Glutamatergic neuron (in vitro differentiated cells): ENCODE results near the gene CSNK1G2. TPM values are rescaled to one million over a fixed set of nuclear protein-coding genes. Genes with fewer than 3 reads are reported as not detected.

Experiments used
- DNase-seq: peaks from one replicate; pipeline ENCODE4 v3.0.0; 2022
- H3K27ac Mint-ChIP-seq: one replicate; pipeline ENCODE4 v1.8.0; 2020; ENCODE audit warnings: mild to moderate bottlenecking, mixed read lengths, inconsistent platforms; ENCODE audit not compliant: unreplicated experiment
- H3K27me3 Mint-ChIP-seq: one replicate; pipeline ENCODE4 v1.8.0; 2020; ENCODE audit warnings: mild to moderate bottlenecking, moderate library complexity, mixed read lengths, inconsistent platforms; ENCODE audit not compliant: unreplicated experiment
- H3K36me3 Mint-ChIP-seq: one replicate; pipeline ENCODE4 v1.8.0; 2020; ENCODE audit warnings: mild to moderate bottlenecking, mixed read lengths, inconsistent platforms; ENCODE audit not compliant: unreplicated experiment
- H3K4me1 Mint-ChIP-seq: one replicate; pipeline ENCODE4 v1.8.0; 2020; ENCODE audit warnings: mild to moderate bottlenecking, low read depth, mixed read lengths, inconsistent platforms; ENCODE audit not compliant: unreplicated experiment
- H3K4me3 Mint-ChIP-seq: one replicate; pipeline ENCODE4 v1.8.0; 2020; ENCODE audit warnings: mild to moderate bottlenecking, mixed read lengths, inconsistent platforms; ENCODE audit not compliant: unreplicated experiment
- H3K9me3 Mint-ChIP-seq: one replicate; pipeline ENCODE4 v1.8.0; 2020; ENCODE audit warnings: mild to moderate bottlenecking, moderate library complexity, mixed read lengths, inconsistent platforms; ENCODE audit not compliant: unreplicated experiment
- CTCF ChIP-seq: fragments of 200-600 bp; sonication (generic); IDR thresholded peaks from one replicate; pipeline ENCODE4 v1.5.0; 2021; ENCODE audit not compliant: partially characterized antibody, unreplicated experiment
- total RNA-seq: library from RNA; stranded (reverse); fragmentation: NEBNext Ultra II Directional; extraction: Animal tissue kit (Norgen Biotek cat#: 25700); gene quantifications from one replicate; pipeline ENCODE4 v1.2.1, GENCODE V29; 2021; ENCODE audit not compliant: unreplicated experiment

The CSNK1G2 gene
- total RNA-seq, 1 donor from 2014 or later: 104 TPM

- Mint-ChIP-seq H3K9me3 (peaks cover 5% of the 10 kb centered on the region), H3K4me3 (no peak overlapping the region), H3K4me1 (peaks cover 6% of the 10 kb centered on the region), H3K36me3 (no peaks in the 10 kb centered on the region), H3K27ac (no peak overlapping the region), H3K27me3 (peaks cover 7% of the 10 kb centered on the region)
- DNase-seq: no peak
- TF ChIP-seq CTCF: no peak
Observed at GRCh38 chr19:1952635-1953034, 11.7 kb downstream of the CSNK1G2 start.

DNA sequence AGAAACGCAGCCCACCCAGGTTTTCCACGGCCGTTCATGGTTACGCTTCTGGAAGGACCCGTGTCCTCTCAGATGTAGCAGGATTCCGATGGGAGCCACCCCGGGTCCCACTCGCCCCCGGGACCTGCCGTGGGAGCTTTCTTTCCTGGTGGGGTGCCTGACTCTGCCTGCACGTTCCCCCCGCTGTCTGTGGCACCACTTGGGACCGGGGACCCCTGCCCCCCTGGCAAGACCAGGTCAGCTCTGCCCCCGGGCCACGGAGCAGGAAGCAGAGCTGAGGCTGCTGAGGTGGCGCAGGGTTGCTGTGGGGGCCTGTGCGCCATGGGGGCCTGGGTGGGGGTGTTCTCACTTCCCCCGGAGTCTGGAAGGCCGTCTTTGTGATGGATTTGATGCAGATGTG, 12.1 kb downstream of the CSNK1G2 start:
- Mint-ChIP-seq H3K9me3 (peaks cover 5% of the 10 kb centered on the region), H3K27me3 (peaks cover 7% of the 10 kb centered on the region)
- no peak for DNase-seq

GRCh38 chr19:1953441-1954094, 12.6 kb downstream of the CSNK1G2 start:
- H3K9me3 Mint-ChIP-seq: peaks cover 5% of the 10 kb centered on the region
- H3K36me3 Mint-ChIP-seq: no peaks in the 10 kb centered on the region
- H3K4me1 Mint-ChIP-seq: peaks cover 4% of the 10 kb centered on the region

More for the DNA sequence above, 12.1 kb downstream of the CSNK1G2 start:
- Mint-ChIP-seq H3K4me3 (no peak overlapping the region), H3K27ac (no peak overlapping the region), H3K4me1 (peaks cover 6% of the 10 kb centered on the region), H3K36me3 (no peaks in the 10 kb centered on the region)
- TF ChIP-seq CTCF: no peak

DNA sequence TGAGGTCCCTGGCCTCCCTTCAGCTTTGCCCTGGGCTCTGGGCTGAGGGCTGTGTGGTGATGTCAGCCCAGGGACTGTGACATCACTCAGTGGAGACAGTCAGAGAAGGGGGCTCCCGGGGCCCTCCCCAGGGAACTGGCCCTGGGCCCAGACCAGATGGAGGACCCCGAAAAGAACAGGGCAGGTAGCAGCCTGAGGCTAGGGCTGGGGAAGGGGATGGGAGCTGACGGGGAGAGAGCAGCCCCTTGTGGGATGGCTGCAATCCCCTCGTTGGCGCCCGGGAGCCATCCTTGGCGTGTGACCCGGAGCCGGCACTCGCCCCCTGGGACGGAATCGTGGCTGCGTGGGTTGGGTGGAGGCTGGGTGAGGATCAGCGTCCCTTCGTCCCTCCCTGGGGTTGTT, 13.6 kb downstream of the CSNK1G2 start:
- Mint-ChIP-seq H3K4me3 (no peak overlapping the region), H3K36me3 (no peaks in the 10 kb centered on the region), H3K27ac (no peak overlapping the region), H3K4me1 (peaks cover 4% of the 10 kb centered on the region), H3K9me3 (peaks cover 6% of the 10 kb centered on the region), H3K27me3 (peaks cover 9% of the 10 kb centered on the region)
- no peak for TF ChIP-seq CTCF
- no peak for DNase-seq

More at GRCh38 chr19:1953441-1954094, 12.6 kb downstream of the CSNK1G2 start:
- no peak for TF ChIP-seq CTCF
- no peak for DNase-seq
- Mint-ChIP-seq H3K4me3 (no peak overlapping the region), H3K27ac (no peak overlapping the region), H3K27me3 (peaks cover 7% of the 10 kb centered on the region)

DNA sequence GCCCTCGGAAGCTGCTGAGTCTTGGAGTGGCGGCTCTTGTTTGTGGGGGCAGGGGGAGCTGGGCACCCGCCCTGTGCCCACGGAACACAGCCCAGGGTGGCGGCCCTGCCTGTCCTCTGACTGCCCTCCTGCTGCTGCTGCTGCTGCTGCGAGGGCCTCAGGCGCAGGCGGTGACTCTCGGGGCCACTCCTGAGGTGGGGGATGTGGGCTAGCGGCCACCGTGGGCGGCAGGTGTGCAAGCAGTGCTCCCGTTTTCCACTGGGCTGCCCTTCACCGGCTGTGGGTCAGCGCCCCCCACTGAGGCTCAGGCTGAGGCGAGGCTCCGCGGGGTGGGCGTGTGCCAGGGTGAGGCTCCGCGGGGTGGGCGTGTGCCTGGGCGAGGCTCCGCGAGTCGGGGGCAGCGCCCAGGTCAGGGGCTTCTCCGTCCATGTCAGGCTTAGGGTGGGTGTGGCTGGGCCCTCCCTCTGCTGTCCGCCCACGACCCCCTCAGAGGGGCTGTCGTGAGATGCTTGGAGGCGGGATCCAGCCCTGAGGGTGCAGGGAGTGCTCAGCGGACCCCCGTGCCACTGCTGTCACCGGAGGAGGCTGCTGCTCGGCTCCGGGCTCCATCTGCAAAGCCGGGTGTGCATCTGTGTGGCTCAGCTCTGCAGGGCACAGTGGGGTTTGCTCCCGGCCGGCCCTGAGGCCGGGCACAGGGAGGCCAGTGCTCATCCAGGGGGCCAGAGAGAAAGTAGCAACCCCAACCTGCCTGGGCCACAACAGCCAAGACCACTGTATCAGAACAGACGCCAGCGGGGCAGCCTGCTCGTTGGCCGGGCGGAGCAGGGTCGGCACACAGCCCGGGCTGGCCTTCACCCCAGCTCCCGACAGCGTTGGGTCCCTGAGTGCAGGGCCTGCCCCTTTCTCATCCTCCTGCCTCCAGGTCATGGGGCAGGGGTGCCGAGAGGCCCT, 14.5 kb downstream of the CSNK1G2 start:
- DNase-seq: no peak
- no peak overlapping the region for H3K27ac Mint-ChIP-seq
- H3K4me1 Mint-ChIP-seq: peaks cover 4% of the 10 kb centered on the region
- no peaks in the 10 kb centered on the region for H3K36me3 Mint-ChIP-seq
- peaks cover 11% of the 10 kb centered on the region for H3K27me3 Mint-ChIP-seq
- no peak for TF ChIP-seq CTCF
- H3K4me3 Mint-ChIP-seq: no peak overlapping the region
- H3K9me3 Mint-ChIP-seq: peaks cover 6% of the 10 kb centered on the region
